Activated CD8-positive, alpha-beta T cell treated with anti-CD3 and anti-CD28 coated beads for 36 hours (primary cell): ENCODE results near the gene STK17A. TPM values are rescaled to one million over a fixed set of nuclear protein-coding genes. Genes with fewer than 3 reads are reported as not detected.
A peak's percentile ranks its signal among the peaks of the same experiment; 100 is the strongest.

Source experiments
- ATAC-seq: fragments of 200-7000 bp; cut with Tn5 transposase; one replicate; pipeline ENCODE4 v1.10.0; 2021; ENCODE audit warnings: mild to moderate bottlenecking, moderate library complexity
- CTCF ChIA-PET: fragments of 350-600 bp; sonication (Branson Sonifier 250); formaldehyde crosslinking; loops from one replicate; lab custom pipeline; 2021; ENCODE audit warnings: antibody characterized with exemption; lab: Charles Lee
- POLR2A ChIA-PET: fragments of 350-600 bp; sonication (Branson Sonifier 250); formaldehyde crosslinking; loops from one replicate; lab custom pipeline; 2021; ENCODE audit warnings: antibody characterized with exemption; lab: Charles Lee
- DNase-seq: peaks from one replicate; pipeline ENCODE4 v3.0.0-alpha.2; 2020
- H3K27ac Mint-ChIP-seq: one replicate; pipeline ENCODE4 v1.8.0; 2021; ENCODE audit warnings: mild to moderate bottlenecking, mixed read lengths
- H3K27me3 Mint-ChIP-seq: one replicate; pipeline ENCODE4 v1.8.0; 2021; ENCODE audit warnings: mixed read lengths
- H3K36me3 Mint-ChIP-seq: one replicate; pipeline ENCODE4 v1.8.0; 2021; ENCODE audit warnings: low read depth, mixed read lengths
- H3K4me1 Mint-ChIP-seq: one replicate; pipeline ENCODE4 v1.8.0; 2021; ENCODE audit warnings: low read depth, mixed read lengths
- H3K4me3 Mint-ChIP-seq: one replicate; pipeline ENCODE4 v1.8.0; 2021; ENCODE audit warnings: mild to moderate bottlenecking, moderate library complexity, mixed read lengths
- H3K9me3 Mint-ChIP-seq: one replicate; pipeline ENCODE4 v1.8.0; 2021; ENCODE audit warnings: mixed read lengths
- CTCF ChIP-seq: fragments of 200-600 bp; IDR thresholded peaks from one replicate; pipeline ENCODE4 v1.8.0; 2022; ENCODE audit warnings: antibody characterized with exemption, mild to moderate bottlenecking
- intact Hi-C: fragments of 100-400 bp; cut with micrococcal nuclease; formaldehyde crosslinking; loops from one replicate; pipeline ENCODE4 v1.10.0; 2022
- total RNA-seq, 2 experiments: library from RNA; stranded (reverse); gene quantifications; one replicate each; pipeline ENCODE4 v1.2.3, GENCODE V29; 2021

STK17A gene
- 10 to 100 TPM; 42.4 to 46.1 TPM for total RNA-seq

DNA sequence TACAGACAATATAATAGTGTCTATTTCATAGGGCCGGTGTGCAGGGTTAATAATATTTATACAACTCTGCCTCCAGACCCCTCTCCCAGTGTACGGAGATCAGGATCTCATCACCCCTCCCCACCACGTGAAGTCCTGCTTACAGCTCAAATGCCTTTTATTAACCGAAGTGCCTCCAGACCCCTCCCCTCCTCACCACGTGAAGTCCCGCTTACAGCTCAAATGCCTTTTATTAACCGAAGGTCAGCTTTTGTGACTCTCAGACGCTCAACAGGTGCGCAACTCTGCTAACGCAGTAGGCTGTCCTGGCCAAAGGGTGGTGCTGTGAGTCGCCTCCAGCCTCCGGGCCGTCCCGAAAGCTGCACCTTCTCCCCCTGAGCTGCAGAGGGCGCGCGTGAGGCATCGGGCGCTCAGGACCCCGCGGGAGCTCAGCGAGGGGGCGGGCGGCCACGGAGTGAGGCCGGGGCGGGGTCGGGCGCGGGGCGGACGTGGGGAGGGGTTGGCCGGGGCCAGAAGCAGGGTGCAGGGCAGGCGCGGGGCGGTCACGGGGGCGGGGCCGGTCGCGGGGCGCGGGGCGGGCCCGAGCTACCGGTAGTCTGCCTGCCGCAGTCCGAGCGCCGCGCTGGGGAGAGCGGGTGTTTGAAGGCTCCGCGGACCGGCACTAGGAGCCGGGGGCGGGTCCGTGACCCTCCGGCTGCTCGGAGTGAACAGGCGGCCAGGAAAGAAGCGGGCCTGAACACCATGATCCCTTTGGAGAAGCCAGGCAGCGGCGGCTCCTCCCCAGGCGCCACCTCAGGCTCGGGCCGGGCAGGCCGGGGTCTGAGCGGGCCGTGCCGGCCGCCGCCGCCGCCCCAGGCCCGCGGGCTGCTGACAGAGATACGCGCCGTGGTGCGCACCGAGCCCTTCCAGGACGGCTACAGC lies at the start of gene STK17A:
STK17A (plus strand) TSS at position 606 of the 921 bp plus-strand sequence; CDS start at position 742, 136 bp downstream.
- DNase-seq, result peak; percentile 93
- peaks cover 2% of the 10 kb centered on the region for H3K27me3 Mint-ChIP-seq
- H3K36me3 Mint-ChIP-seq, result peaks cover 8% of the 10 kb centered on the region
- ChIA-PET CTCF (interaction anchor here (0.6 to 12.9 kb wide), 83 partner anchors 8 to 654 kb away, joined by 3 to 452 read pairs (median 7); partner anchors contain the start of genes BLVRA, COA1, MRPL32 and MRPS24), POLR2A (interaction anchor here (0.5 to 8.0 kb wide), 37 partner anchors 9 to 492 kb away, joined by 3 to 159 read pairs (median 4); partner anchors contain the start of genes BLVRA and COA1)
- H3K4me3 Mint-ChIP-seq, result peak within 1 kb of the TSS; percentile 93
- no peaks in the 10 kb centered on the region for H3K9me3 Mint-ChIP-seq
- TF ChIP-seq CTCF, result peak; percentile 98
- intact Hi-C loops, result loop anchor here (1.0 to 5.0 kb wide), 3 partner anchors 116 to 252 kb away; no protein-coding TSS in a partner anchor
- peaks cover 15% of the 10 kb centered on the region for H3K4me1 Mint-ChIP-seq
- ATAC-seq, result peak; percentile 85
- H3K27ac Mint-ChIP-seq, result peak within 1 kb of the TSS; percentile 93

DNA sequence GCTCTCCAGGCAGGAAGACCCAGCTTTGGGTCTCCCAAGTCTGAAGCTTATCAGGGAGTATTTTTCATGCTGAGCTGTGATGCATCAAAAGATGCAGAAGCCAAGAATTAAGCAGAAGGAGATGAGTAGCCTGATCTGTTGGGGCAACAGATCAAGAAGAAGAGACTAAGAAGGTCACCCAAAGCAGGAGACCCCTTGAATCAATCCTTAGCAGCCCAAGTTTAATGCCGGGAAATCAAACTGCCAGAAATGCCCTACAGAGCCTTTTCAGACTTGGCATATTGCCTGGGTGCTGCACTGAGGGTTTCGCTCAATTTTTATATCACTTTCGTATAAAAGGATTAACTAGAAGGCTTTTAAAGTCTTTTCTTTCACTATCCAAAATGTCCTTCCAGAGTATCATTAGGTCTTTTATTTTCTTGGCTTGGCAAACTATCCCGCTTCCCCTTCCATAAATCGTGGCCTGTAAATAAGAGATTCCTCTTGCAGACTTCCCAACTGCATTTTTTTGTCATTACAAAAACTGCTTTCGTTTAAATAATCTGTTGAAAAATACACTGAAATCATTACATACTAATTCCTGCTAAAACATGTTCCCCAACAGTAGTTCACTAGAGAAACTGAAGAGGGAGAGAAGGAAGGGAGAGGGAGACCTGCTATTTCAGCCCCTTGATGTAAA lies 49.0 kb upstream of the STK17A start:
- Mint-ChIP-seq H3K27me3 (no peaks in the 10 kb centered on the region), H3K36me3 (no peaks in the 10 kb centered on the region), H3K27ac (no peak overlapping the region), H3K4me3 (no peak overlapping the region), H3K4me1 (no peaks in the 10 kb centered on the region), H3K9me3 (no peaks in the 10 kb centered on the region)
- ChIA-PET CTCF (no interaction called here), POLR2A (no interaction called here)
- intact Hi-C loops, result no loop called here
- DNase-seq (no peak), ATAC-seq (no peak)
- TF ChIP-seq CTCF, result no peak

GRCh38 chr7:43535031-43535451 lies 47.9 kb upstream of the STK17A start:
- no peaks in the 10 kb centered on the region for H3K9me3 Mint-ChIP-seq
- no peaks in the 10 kb centered on the region for H3K4me1 Mint-ChIP-seq
- no peak overlapping the region for H3K27ac Mint-ChIP-seq
- no peak for ATAC-seq
- no peaks in the 10 kb centered on the region for H3K27me3 Mint-ChIP-seq
- H3K4me3 Mint-ChIP-seq, result no peak overlapping the region
- no peaks in the 10 kb centered on the region for H3K36me3 Mint-ChIP-seq
- no peak for TF ChIP-seq CTCF
- POLR2A ChIA-PET, result no interaction called here
- DNase-seq, result no peak
- CTCF ChIA-PET, result no interaction called here
- intact Hi-C loops, result no loop called here

DNA sequence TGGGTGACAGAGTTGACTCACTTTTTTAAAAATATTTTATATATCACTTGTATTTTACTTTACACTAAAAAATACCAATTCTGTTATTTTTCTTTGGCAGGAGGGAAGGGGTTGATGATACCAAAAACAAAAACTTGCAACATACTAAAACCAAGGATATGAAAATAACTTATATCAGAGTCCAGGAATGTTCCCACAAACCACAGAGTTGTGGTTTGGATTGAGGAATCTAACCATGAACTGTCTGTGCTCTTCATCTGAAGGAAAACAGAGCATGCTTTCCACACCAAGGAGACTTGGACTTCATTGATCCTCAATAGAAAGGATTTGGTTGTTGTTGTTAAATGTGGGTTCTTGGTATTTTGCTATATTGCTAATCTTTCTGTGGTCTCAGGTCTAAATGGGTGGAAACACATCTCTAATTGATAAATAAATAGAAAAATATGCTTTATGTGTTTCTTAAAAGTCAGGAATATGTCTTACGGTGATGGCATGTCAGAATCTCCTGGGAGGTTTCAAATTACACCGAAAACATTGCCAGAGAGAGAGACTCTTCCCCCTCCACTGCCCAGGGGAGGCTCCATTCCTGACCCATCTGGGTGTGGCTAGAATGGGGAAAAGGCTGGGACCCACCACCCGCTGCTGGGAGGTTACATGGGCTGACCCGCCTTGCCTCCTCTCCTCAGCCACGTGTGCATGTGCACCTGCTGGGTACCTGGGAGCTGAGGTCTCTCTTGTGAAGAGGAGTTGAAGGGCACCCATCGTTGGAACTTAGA lies 46.9 kb upstream of the STK17A start:
- no peak for ATAC-seq
- Mint-ChIP-seq H3K4me1 (no peaks in the 10 kb centered on the region), H3K9me3 (no peaks in the 10 kb centered on the region), H3K27me3 (peaks cover 3% of the 10 kb centered on the region), H3K4me3 (no peak overlapping the region), H3K27ac (no peak overlapping the region), H3K36me3 (no peaks in the 10 kb centered on the region)
- POLR2A ChIA-PET, result no interaction called here
- intact Hi-C loops, result no loop called here
- no peak for TF ChIP-seq CTCF
- CTCF ChIA-PET, result no interaction called here
- DNase-seq, result no peak
